ENCODE measurements around the gene ALLC. TPM values are rescaled to one million over a fixed set of nuclear protein-coding genes. Genes with fewer than 3 reads are reported as not detected.

The ALLC gene
- total and polyA plus RNA-seq, 11 donors: not detected

DNA sequence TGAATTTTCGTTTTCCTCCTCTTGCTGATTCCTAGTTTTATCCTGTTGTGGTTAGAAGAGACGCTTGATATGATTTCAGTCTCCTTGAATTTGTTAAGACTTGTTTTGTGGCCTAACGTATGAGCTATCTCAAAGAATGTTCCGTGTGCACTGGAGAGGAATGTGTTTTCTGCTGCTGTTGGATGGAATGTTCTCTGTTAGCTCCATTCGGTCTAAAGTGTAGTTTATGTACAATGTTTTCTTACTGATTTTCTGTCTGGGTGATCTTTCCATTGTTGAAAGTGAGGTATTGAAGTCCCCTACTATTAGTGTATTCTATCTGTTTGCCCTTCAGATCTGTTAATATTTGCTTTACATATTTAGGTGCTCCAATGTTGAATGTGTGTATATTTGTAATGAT is 37.2 kb upstream of the ALLC start:
- H3K4me3 ChIP-seq: no peak overlapping the region
- H3K27me3 ChIP-seq: no peaks in the 10 kb centered on the region
- DNase-seq: no peak
- H3K4me1 ChIP-seq: peaks cover 0 to 3% (median 1%) of the 10 kb centered on the region in 12 donors
- 76 to 86% (median 81%) methylated on average over 5 of the region's 5 CpGs for WGBS, 4 donors
- H3K36me3 ChIP-seq: no peaks in the 10 kb centered on the region
- intact Hi-C loops (cut with DNase I): no loop called here
- H3K27ac ChIP-seq: peak overlapping the region in 1 of 12 donors; percentile 50
- TF ChIP-seq CTCF (IDR thresholded peaks at IDR 0.05): no peak
- TF ChIP-seq POLR2A (IDR thresholded peaks at IDR 0.05): no peak
- H3K9me3 ChIP-seq: peaks cover 0 to 8% (median 0%) of the 10 kb centered on the region in 12 donors
- no peak for ATAC-seq

DNA sequence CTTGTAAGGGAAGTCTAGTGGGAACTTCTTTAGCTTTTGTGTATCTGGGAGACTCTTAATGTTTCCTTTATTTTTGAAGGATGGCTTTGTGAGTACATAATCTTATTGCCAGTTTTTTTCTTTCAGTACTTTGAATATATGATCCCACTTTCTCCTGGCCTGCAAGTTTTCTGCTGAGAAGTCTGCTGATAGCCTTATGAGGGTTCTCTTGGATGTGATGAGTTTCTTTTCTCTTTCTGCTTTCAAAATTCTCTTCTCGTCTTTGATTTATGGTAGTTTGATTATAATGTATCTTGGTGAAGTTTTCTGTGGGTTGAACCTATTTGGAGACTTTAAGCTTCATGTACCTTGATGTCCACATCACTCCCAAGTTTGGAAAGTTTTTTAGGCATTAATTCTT is 35.0 kb upstream of the ALLC start:
- no peak overlapping the region for H3K27ac ChIP-seq
- H3K4me1 ChIP-seq: peaks cover 0 to 14% (median 10%) of the 10 kb centered on the region in 12 donors
- ATAC-seq (no peak), DNase-seq (no peak)
- H3K27me3 ChIP-seq: no peaks in the 10 kb centered on the region
- H3K36me3 ChIP-seq: no peaks in the 10 kb centered on the region
- 42 to 98% (median 93%) methylated on average over 1 of the region's 1 CpG for WGBS, 4 donors
- peaks cover 0 to 8% (median 0%) of the 10 kb centered on the region in 12 donors for H3K9me3 ChIP-seq
- intact Hi-C loops (cut with DNase I): no loop called here
- TF ChIP-seq POLR2A (IDR thresholded peaks at IDR 0.05) (no peak), CTCF (IDR thresholded peaks at IDR 0.05) (no peak)
- no peak overlapping the region for H3K4me3 ChIP-seq

DNA sequence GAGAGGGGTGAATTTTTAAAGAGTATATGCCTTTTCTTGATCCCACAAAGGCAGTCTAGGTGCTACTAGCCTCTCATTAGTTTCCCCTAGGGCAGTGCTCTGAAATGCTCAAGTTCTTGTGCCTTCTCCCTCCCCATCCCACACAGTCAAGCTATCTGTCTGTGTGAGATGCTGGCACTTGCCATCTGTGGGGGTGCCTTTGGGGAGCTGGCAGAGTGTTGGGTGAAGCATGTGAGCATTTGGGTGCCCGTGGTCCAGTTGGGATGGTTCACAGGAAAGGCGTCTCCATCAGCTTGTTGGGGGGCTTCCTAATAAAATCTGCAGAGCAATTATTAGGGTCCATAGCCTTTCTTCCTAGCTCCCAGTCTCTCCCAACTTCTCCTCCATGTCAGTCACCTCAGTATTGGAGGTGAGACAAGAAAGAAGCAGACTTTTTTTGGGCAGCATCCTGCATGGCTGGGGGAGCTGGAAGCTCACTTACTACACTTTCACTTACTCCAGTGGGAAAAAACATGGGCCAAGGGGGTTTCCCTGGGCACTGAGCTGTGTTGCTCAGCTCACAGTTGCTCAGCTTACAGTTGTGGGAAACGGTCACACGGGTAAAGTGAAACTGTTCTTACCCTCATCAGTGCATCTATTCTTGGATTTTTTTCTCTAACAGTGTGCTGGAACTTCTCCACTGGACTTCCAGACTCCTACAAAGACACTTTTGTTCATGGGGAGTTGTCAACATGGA is 33.8 kb upstream of the ALLC start:
- Histone ChIP-seq H3K36me3 (no peaks in the 10 kb centered on the region), H3K4me1 (peaks cover 0 to 23% (median 12%) of the 10 kb centered on the region in 12 donors), H3K4me3 (no peak overlapping the region), H3K27me3 (no peaks in the 10 kb centered on the region), H3K9me3 (peaks cover 0 to 8% (median 0%) of the 10 kb centered on the region in 12 donors), H3K27ac (no peak overlapping the region)
- TF ChIP-seq POLR2A (IDR thresholded peaks at IDR 0.05) (no peak), CTCF (IDR thresholded peaks at IDR 0.05) (no peak)
- 81 to 87% (median 84%) methylated on average over 4 of the region's 4 CpGs for WGBS, 4 donors
- intact Hi-C loops (cut with DNase I): no loop called here
- peak in 1 of 5 donors; percentile 7 for DNase-seq
- ATAC-seq: no peak

GRCh38 chr2:3625186-3625585 is 32.8 kb upstream of the ALLC start:
- H3K36me3 ChIP-seq: no peaks in the 10 kb centered on the region
- intact Hi-C loops (cut with DNase I): no loop called here
- ATAC-seq (no peak), DNase-seq (peak in 2 of 5 donors; percentile 10 to 24)
- peak overlapping the region in 1 of 12 donors; percentile 80 for H3K27ac ChIP-seq
- WGBS, 4 donors: 95 to 96% (median 96%) methylated on average over 7 to 8 of the region's 8 CpGs
- H3K4me1 ChIP-seq: peaks cover 0 to 23% (median 12%) of the 10 kb centered on the region in 12 donors
- H3K9me3 ChIP-seq: peaks cover 0 to 8% (median 0%) of the 10 kb centered on the region in 12 donors
- no peaks in the 10 kb centered on the region for H3K27me3 ChIP-seq
- no peak overlapping the region for H3K4me3 ChIP-seq
- TF ChIP-seq CTCF (IDR thresholded peaks at IDR 0.05) (no peak), POLR2A (IDR thresholded peaks at IDR 0.05) (no peak)
